ENCODE measurements around the gene ADD3.

Gene ADD3

DNA sequence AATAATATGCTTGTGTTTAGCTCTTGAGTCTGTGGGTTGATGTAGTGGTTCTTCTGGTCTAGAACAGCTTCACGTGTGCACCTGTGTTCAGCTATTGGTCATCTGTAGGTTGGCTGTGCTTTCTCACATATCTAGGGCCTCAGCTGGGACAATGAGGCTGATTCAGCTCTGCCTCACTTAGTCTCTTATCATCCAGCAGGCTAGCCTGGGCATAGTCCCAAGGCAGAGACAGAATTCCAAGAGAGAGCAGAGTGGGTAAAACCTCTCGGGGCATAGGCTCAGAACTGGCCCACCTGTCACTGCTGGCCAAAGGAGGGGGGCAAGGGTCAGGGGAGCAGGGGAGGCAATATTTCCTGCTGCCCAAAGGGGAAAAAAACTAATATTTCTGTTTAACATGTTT lies 167.6 kb downstream of the ADD3 start:
- TF ChIP-seq, protein P1, sequence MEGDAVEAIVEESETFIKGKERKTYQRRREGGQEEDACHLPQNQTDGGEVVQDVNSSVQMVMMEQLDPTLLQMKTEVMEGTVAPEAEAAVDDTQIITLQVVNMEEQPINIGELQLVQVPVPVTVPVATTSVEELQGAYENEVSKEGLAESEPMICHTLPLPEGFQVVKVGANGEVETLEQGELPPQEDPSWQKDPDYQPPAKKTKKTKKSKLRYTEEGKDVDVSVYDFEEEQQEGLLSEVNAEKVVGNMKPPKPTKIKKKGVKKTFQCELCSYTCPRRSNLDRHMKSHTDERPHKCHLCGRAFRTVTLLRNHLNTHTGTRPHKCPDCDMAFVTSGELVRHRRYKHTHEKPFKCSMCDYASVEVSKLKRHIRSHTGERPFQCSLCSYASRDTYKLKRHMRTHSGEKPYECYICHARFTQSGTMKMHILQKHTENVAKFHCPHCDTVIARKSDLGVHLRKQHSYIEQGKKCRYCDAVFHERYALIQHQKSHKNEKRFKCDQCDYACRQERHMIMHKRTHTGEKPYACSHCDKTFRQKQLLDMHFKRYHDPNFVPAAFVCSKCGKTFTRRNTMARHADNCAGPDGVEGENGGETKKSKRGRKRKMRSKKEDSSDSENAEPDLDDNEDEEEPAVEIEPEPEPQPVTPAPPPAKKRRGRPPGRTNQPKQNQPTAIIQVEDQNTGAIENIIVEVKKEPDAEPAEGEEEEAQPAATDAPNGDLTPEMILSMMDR (IDR thresholded peaks at IDR 0.05), result no peak

DNA sequence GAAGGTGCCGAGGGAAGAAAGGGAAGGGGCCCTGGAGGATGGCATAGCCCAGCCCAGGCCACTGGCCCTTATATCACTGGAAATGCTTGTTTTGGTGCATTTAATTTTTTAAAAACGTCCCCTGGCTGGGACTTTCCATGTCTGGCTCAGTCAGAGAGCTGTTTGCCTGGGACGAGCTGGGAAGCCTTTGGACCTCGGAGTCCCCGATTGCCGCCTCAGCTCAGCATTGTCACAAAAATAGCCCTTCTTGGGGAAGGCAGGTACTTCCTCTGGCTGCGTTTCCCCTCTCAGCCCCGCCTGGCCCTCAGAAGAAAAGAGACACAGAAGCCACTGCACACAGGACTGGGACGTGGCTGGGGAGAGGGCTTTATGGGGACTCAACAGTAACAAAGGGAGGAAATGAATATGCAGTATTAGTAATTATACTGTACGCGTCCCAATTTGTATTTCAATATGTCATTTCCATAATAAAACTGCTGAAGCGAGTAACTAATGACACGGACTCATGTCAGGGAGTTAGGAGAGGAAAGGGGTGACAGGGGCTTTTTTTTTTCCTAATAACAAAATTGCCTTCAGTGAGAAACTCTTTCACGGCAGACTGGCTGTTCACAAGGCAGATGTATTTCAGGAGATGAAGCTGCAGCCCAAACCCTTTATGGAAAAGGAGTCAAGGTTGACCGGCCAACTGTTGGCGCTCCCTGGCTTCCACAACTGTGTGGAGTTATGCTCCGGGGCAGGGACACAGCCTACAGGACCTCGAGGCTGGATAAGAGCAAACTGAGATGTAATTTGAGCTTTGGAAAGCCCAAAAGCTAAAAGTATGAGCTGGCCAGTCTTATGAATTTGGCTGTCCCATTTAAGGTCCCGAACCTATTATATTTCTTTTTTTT lies 168.6 kb downstream of the ADD3 start:
- TF ChIP-seq, protein P1 (IDR thresholded peaks at IDR 0.05), result no peak

DNA sequence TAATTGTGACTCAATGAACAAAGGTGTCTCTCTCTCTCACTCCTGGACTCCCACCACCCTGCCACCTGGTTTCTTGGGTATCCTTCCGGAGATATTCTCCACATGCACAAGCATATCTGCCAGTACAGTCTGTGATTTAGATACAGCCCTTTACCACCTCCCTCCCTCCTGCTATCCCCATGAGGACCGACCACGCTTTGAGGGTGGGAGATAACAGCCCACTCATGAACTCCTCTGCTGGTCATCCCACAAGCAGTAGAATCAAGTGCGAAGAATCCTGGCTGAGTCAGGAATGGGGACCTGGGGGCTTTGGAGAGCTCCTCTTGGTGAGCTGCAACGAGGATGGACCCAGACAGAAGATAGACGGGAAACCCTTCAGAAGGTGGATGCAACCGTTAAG lies 171.4 kb downstream of the ADD3 start:
- TF ChIP-seq, protein P1 (IDR thresholded peaks at IDR 0.05), result no peak

DNA sequence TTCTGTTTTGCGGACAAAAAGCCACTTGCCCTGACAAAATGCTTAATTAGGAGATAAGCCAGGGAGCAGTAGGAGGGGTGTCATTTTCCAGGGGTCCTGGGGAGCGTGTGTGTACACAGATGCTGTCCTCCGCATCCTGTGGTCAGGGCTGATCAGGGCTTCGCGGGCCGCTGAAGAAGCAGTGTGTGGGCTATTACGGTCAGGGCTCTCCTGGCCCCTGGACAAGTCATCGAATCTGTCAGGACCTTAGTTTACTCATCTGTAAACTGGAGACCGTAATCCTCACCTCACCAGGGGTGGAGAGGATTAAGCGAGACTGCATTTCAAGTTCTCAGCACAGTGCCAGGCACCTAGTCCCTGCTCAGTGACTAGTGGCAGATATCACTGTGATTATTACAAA lies 173.7 kb downstream of the ADD3 start:
- TF ChIP-seq, protein P1 (IDR thresholded peaks at IDR 0.05), result no peak

DNA sequence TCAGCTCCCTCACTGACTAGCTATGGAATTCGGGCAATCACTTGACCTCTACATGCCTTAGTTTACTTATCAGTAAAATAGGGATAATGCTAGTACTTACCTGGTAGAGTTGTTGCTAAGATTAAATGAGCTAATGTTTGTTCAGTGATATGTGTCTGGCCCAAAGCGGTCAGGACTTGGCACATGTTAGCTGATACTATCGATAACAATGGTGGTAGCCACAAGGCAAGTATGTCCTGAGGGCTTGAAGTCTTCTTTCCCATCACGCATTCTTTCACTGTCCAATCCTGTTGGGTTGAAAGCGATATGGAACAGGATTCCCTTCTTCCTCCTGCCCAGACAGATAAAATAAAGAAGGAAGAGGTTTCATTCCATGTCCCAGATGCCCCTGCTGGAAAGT lies 174.1 kb downstream of the ADD3 start:
- TF ChIP-seq, protein P1 (IDR thresholded peaks at IDR 0.05), result no peak

DNA sequence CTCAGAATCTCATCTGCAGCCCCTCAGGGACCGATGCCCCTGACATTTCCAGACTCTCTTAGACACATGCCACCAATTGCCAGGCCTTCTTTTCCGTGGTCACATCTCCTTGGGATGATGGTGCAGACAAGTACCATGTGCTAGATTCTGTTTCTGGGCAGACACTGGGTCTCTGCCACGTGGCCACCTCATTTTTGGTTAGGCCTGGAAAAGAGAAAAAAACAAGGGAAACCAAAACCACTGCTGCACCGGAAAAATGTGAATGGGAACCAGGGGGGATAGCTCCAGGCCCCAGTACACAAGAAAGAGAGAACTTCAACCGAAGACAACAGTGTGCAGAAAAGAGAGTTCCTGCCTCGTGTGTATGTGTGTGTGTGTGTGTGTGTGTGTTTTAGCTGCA lies 176.6 kb downstream of the ADD3 start:
- TF ChIP-seq, protein P1 (IDR thresholded peaks at IDR 0.05), result no peak

Measured in LNCAP (cell line).